CD4-positive, alpha-beta T cell treated with Interleukin-4 for 1 hour (primary cell): Measurements from ENCODE around the gene ITGA11.

Experiments used
- DNase-seq, 2 donors: peaks; one replicate each; pipeline ENCODE4 v3.0.0-alpha.2; 2020 to 2022

The ITGA11 gene

GRCh38 chr15:68372291-68372811 lies 59.6 kb downstream of the ITGA11 start:
- DNase-seq, result no peak

DNA sequence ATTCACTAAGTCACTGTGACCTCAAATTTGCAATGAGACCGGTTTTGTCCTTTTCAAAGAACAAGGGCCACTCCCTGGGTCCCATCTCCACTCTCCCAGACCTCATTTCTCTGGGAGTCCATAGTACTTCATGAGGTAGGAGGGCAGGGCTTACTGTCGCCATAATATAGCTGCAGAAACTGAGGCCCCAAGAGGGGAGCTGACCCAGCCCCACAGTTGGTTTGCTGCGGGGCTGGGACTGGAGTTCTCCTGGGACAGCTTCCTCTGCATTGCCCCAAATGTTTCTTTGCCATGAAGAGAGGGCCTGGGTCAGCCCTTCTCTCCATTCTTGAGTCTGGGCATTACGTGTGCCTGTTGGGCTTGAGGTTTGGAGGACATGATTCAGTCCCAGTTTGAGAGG lies 60.1 kb downstream of the ITGA11 start:
- DNase-seq, result no peak

DNA sequence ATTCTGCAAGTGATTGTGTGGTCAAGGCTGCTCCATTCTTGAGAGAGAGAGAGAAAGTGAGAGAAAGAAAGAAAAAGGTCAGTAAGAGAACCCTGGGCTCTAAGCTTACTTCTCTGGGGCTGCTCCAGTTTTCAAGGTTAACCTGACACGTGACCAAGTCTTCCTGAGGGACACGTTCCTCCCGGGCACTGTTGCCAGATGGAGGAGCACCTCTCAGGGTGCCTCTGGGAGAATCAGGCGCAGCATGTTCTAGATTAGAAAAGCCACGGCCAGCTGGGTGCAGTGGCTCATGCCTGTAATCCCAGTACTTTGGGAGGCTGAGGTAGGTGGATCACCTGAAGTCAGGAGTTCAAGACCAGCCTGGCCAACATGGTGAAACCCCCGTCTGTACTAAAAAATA lies 60.8 kb downstream of the ITGA11 start:
- no peak for DNase-seq

DNA sequence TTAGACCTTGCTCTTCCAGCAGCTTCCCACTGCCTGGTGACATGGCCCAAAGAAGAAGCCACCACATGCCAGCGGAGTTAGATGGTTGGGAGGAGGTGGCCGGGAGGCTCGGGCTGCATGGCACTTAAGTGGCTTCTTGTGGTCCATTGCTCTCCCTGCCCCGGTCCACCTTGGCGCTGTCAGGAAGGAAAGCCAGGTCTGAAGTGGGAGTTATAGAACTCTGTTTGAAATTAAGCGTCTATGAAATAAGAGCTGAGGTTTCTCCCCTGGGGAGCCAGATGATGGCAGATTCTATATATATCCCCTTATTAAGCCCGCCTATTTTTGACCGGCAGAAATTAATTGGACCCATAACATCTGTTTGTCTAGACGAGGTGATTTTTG lies 61.2 kb downstream of the ITGA11 start:
- no peak for DNase-seq

DNA sequence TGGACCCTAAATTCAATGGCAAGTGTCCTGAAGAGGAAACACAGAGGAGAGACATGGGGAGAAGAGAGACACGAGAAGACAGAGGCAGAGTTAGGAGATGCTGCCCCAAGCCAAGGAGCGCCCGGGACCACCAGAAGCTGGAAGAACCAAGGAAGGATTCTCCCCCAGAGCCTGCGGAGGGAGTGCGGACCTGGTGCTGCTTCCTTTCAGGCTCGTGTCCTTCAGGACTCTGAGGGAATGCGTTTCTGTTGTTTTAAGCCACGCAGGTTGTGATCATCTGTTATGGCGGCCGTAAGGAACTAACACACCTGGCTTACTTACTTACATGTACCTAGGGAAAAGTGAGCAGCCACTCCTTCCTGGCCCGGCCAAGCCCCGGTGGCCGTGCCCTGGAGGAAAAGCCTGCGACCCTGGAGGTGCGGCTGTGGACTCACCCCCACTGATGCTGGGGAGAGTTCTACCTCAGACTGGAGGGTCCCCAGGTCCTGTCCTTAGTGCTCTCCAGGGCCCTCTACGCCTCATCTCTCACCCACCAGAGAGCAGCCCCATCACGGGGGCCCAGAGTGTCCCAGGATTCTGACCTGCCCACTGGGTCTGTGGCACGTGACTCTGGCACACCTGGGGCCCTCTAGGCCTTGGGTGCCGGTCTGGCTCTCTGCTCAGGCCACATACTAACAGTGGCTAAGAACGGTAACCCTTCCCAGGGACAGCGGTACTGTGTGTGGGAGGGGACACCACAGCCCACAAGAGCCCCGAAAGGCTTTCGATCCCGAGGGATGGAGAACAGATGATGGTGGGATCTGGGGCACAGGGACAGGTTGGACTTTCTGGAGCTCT lies 61.8 kb downstream of the ITGA11 start:
- no peak for DNase-seq

DNA sequence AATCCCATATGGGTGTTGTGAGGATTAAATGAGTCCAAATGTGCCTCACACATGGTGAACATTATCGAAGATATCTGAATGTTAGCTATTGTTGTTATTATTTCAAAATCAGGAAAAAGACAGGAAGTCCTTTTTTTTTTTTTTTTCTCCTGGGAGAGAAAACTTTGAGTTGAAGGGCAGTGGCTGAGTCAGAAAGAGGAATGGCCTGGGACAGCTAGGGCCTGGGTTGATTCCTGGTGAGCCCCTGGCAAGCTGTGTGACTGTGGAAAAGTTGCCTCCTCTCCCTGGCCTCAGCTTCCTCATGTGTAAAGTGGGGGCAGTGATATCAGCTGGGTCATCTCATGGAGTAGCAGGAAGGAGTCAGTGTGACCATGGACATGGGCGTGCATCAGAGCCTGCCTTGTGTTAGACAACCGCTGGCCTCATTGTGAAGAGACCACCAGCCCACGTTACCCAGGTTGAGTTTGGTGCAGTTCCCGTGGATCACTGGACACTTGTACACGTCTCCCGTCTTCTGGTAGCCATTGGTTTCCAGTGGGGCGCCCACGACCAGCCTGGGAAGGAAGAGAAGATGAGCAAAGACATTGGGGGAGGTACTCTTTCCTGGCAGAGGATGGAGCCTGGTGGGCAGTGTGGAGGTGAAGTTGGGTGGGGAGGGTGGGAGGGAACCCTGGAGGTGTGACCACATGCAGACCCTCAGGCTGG lies 63.1 kb downstream of the ITGA11 start:
- DNase-seq, result no peak

GRCh38 chr15:68367992-68368391 lies 64.0 kb downstream of the ITGA11 start:
- no peak for DNase-seq

DNA sequence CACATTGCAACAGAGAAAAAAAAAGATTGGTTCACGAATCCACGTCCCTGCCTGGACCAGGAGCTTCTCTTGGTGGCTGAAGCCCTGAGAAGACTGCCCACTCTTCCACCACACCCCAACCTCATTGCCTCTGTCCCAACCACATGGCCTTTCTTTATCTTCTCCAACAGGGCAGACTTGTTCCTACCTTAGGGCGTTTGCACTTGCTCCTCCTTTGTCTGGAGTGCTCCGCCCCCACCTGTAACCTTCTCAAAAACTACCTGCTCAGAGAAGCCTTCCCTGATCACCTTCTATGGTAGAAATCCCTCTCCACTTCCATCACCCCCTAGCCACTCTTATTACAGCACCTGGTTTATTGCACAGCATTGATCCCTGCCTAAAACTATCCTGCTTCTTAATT lies 64.7 kb downstream of the ITGA11 start:
- no peak for DNase-seq

DNA sequence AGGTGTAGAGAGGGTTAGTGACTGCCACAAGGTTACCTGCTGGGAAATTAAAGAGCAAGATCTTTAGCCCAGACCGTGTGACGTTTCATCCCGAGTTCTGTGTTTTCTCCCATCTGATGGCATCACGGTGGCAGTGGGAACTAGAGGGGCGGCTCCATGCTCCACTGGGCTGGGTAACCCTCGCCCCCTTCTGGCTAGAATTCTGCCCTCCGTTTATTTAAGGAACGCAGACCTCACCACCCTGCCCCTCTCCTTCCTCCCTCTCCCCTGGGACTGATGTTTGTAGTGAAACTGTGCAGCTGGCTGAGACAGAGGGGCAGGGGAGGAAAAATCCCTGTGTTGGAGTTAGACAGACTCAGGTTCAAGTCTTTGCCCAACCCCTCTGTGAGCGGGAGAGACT lies 65.6 kb downstream of the ITGA11 start:
- no peak for DNase-seq

GRCh38 chr15:68365770-68366169 lies 66.2 kb downstream of the ITGA11 start:
- DNase-seq, result no peak

DNA sequence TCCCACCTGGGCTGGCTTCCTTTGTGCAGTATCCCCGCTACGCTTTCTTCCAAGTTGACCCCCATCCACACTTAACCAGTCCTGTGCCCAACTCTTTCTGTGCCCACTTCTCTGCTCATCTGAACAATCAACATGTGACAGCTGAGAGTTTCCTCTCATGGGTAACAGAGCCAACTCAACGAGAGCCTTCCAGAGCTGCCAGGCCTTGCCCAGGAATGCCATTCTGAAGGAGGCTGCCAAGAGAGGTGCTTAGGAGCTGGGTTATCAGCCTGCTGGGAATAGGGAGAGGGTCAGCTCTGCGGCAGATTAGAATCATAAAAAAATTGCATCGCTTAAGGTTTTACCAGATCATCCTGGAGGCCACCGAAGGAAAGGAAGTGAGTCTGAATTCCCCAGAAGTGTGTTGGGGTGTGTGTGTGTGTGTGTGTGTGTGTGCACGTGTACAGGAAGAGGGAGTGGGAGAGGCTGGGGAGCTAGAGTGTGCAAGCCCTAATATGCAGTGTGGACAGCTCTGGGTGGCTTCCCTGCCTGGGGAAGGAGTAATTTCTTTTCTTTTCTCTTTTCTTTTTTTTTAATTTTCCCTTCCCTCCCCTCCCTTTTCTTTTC lies 66.7 kb downstream of the ITGA11 start:
- DNase-seq, result no peak

DNA sequence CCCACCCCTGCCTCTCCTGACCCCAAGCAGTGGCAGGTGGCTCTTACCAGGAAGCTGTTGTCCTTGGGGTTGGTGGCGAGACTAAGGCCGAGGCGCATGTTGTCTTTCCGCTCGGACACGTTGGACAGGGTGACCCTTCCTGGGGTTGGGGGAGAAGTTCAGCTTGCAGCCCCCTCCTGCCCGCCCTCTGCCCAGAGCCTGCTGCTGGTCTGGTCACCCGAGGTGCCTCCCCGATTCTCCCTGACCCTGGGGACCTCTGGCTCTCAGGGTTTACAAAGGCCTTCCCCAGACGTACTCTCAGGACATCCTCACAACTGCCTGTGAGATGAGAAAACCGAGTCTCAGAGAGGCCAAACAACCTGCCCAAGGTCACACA lies 67.3 kb downstream of the ITGA11 start:
- no peak for DNase-seq

DNA sequence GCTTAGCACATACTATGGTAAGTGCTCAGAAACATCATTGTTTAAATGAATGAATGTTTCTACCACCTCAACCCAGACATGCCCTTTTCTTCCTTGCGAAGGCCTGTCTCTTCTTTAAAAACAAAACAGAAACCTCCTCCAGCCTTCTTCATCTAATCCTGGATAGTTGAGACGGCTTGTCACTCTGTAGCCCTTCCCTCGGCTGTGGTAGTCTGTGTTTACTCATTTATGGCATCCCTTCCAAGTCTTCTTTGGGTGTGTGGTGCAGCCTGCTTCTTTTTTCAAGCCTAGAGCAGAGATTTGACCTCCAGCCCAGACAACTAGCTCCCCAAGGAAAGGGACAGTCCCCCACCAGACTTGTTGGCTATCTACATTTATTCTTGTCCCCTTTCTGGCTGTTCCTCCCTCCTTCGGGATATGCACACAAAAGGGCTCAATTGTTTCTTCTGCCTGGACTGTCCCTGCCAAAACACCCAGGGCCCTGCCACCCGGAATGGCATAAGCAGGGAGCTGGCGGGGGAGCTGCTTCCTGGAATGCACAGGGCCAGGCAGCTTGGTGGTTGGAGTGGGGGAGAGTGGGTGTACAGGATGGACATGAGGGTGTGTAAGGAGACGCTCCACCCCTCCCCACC lies 67.8 kb downstream of the ITGA11 start:
- DNase-seq, result no peak

GRCh38 chr15:68363353-68363752 lies 68.6 kb downstream of the ITGA11 start:
- no peak for DNase-seq

DNA sequence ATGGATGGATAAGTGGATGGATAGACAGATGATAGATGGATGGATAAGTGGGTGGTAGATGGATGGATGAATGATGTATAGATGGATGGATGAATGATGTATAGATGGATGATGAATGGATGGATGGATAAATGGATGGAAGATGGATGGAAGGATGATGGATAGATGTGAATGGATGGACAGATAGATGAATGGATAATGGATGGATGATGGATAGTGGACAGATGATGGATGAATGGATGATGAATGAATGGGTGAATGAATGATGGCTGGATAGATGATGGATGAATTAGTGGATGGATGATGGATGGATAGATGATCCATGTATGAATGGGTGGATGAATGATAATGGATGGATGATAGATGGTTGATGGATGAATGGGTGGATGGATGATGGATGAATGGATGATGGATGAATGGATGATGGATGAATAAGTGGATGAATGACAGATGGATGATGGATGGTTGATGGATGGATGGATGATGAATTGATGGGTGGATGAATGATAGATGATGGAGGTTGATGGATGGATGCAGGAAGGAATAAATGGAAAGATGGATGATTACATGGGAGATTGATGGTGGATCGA lies 69.3 kb downstream of the ITGA11 start:
- no peak for DNase-seq

DNA sequence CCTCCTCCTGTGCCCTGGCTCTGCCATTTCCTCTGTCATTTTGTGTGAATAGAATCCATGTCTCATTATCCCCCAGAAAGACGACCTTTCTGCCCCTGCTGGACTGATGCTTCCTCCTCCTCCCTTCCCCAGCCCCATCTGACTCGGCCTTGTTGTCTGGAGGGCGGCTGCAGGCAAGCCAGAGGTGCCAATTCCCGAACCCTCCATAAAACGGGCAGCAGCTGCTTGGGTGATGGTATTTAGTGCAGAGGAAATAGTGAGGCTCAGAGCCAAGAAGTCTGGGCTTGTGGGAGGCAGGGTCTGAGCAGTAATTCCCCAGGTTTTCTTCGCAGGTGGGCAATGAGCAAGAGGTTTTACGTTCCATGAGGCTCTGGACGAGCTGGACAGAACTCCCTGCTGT lies 71.2 kb downstream of the ITGA11 start:
- DNase-seq, result no peak

DNA sequence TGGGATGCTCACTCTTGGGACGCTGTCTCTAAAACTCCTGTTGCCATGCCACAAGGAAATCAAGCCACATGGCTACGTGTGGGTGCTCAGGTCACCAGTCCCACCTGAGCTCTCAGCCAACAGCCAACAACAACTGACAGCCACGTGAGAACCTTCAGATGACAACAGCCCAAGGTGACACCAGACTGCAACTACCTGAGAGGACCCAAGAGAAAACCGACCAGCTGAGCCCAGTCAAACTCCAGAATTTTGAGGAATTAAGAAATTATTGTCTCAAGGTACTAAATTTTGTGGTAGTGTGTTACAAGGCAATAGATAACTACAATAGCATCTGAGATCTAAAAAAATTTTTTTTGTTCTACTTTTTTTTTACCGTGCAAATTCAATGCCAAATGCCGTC lies 75.2 kb downstream of the ITGA11 start:
- no peak for DNase-seq

- no peak for DNase-seq
Measured at GRCh38 chr15:68354923-68355322, 77.0 kb downstream of the ITGA11 start.

DNA sequence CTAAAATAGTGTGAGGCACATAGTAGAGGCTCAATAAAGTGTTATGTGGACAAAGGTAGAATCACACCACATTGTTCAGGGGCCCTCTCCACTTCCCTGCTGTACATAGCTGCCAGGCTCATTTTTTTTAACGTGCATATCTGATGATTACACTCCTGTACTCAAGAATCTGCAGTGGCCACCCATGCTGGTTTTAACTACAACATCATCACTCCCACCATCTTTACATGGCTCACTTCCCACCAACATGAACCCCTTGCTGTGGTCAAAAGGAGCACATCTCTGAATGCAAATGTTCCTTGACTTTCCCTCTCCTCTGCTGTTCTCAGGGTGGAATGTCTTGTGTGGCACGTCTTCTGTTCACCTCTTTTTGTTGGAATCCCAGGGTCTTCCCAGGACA lies 77.7 kb downstream of the ITGA11 start:
- no peak for DNase-seq

DNA sequence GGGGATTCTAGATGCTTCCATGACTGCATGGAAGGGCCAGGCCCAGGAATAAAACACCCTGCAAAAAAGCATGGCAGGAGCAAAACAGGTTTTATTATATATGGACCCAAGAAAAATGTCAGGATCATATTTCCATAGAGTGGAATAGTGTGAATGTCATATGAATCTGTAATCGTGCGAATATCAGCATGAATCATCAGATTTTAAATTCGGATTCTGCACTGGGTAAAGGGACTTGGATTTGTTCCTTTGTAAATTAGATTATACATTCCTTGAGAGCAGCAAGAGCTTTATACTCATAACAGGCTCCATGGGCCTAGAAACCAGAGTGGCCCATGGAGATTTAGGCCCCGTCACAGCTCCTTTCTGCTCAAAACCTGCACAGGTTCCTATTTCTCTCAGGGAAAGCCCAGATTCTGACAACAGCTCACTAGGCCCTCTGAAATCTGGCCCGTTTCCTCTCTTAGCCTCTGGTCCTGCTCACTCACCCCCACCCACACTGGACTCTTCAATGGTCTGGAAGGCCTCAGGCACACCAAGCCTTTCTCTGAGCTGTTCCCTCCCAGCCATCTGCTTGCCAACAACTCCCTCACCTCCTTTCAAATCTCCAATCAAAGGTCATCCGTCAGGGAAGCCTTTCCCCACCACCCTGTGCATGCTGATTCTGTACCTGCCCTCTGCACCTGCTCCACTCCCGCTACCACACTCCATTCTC lies 78.4 kb downstream of the ITGA11 start:
- no peak for DNase-seq

DNA sequence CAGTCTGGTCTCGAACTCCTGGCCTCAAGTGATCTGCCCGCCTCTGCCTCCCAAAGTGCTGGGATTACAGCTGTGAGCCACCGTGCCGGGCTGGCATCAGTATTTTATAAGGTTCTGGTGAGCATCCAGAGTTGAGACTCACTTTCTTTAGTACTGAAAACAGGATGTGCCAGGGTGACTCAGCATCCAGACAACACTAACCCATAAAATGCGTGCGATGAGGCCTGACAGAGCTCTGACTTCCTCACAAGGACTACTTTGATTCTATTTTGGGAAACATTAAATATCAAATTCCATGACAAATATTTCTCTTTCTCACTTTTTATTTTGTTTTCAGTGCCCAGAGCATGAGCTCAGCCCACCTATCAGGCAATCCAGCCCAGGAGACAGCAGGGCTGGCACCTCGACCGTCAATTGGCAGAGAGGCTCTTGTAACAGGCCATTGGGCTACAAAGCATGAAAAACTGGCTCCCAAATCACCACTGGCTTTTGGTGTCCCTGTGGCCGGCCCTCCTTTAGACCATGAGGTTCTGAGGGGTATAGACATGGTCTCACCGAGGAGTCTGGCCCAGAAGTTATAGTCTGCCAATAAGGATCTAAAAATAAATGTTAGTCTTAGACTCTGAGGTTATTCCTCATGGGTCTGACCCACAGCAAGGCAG lies 79.4 kb downstream of the ITGA11 start:
- peak in 1 of 2 donors; percentile 62 for DNase-seq

GRCh38 chr15:68349151-68349550 lies 82.8 kb downstream of the ITGA11 start:
- DNase-seq, result no peak
